Epithelial cell of proximal tubule (primary cell): ENCODE results near the gene TBC1D4. TPM values are rescaled to one million over a fixed set of nuclear protein-coding genes. Genes with fewer than 3 reads are reported as not detected.

ENCODE experiments used
- DNase-seq: peaks from one replicate; pipeline ENCODE4 v3.0.0-alpha.2; 2011; ENCODE audit warnings: low read depth
- H3K4me3 ChIP-seq: 2 replicates; pipeline ENCODE4 v1.5.1; 2011; ENCODE audit warnings: low read depth, mild to moderate bottlenecking, low read length
- CTCF ChIP-seq: conservative IDR thresholded peaks from 2 replicates; pipeline ENCODE4 v1.5.1; 2012; ENCODE audit warnings: low read depth, mild to moderate bottlenecking, low read length
- total RNA-seq: library from RNA; depleted of rRNA; stranded (reverse); fragments of >200 nt; gene quantifications from 2 replicates; pipeline ENCODE4 v1.2.3, GENCODE V29; 2015

Gene TBC1D4
- total RNA-seq, 1 donor from 2014 or later, result 20.9 TPM

- no peak for TF ChIP-seq CTCF
- H3K4me3 ChIP-seq, result no peak overlapping the region
- DNase-seq, result no peak
These were observed 77.2 kb downstream of the TBC1D4 start for GRCh38 chr13:75404726-75405125.

- DNase-seq, result no peak
- no peak for TF ChIP-seq CTCF
- no peak overlapping the region for H3K4me3 ChIP-seq
These were observed 79.2 kb downstream of the TBC1D4 start for GRCh38 chr13:75402787-75403186.

GRCh38 chr13:75400775-75401174 is 81.2 kb downstream of the TBC1D4 start:
- no peak for TF ChIP-seq CTCF
- H3K4me3 ChIP-seq, result no peak overlapping the region
- no peak for DNase-seq

GRCh38 chr13:75399879-75400217 is 82.1 kb downstream of the TBC1D4 start:
- DNase-seq, result no peak
- no peak for TF ChIP-seq CTCF
- no peak overlapping the region for H3K4me3 ChIP-seq

- TF ChIP-seq CTCF, result no peak
- DNase-seq, result no peak
- H3K4me3 ChIP-seq, result no peak overlapping the region
These were observed 82.6 kb downstream of the TBC1D4 start for GRCh38 chr13:75399168-75399878.

GRCh38 chr13:75398072-75398471 is 83.9 kb downstream of the TBC1D4 start:
- no peak overlapping the region for H3K4me3 ChIP-seq
- no peak for TF ChIP-seq CTCF
- no peak for DNase-seq

- no peak overlapping the region for H3K4me3 ChIP-seq
- TF ChIP-seq CTCF, result no peak
- DNase-seq, result peak; percentile 18
These were observed 86.1 kb downstream of the TBC1D4 start for GRCh38 chr13:75395901-75396300.
